Esophagus muscularis mucosa (tissue), 4 donors: ENCODE measurements around the gene ZNF511.

Source experiments
- CTCF ChIP-seq, 3 experiments: fragments of 200-600 bp in 2 of 3; fragments of 450-650 bp in 1 of 3; sonication (generic) in 2 of 3; IDR thresholded peaks; one replicate each; pipeline ENCODE4 v1.5.1; 2017 to 2019; ENCODE audit warnings: antibody characterized with exemption in 3 of 3, mild to moderate bottlenecking in 2 of 3, moderate library complexity in 1 of 3
- EP300 ChIP-seq: sonication (generic); formaldehyde crosslinking; IDR thresholded peaks from one replicate; pipeline ENCODE4 v1.6.1; 2017; ENCODE audit warnings: antibody characterized with exemption
- POLR2A ChIP-seq: fragments of 450-650 bp; IDR thresholded peaks from one replicate; pipeline ENCODE4 v1.6.1; 2017; ENCODE audit warnings: antibody characterized with exemption, moderate library complexity, mild to moderate bottlenecking, low read depth
- POLR2AphosphoS5 ChIP-seq, 2 donors: sonication (generic); formaldehyde crosslinking; IDR thresholded peaks; one replicate each; pipeline ENCODE4 v1.6.1; 2017; ENCODE audit warnings: antibody characterized with exemption in 2 of 2

- TF ChIP-seq POLR2AphosphoS5 (IDR thresholded peaks at IDR 0.05), result no peak
- no peak for TF ChIP-seq CTCF (IDR thresholded peaks at IDR 0.05)
- TF ChIP-seq POLR2A, result no peak
- no peak for TF ChIP-seq EP300
Observed at GRCh38 chr10:133312016-133312768, 3.5 kb downstream of the ZNF511 start.
